HG03175 (cell line): Measurements from ENCODE around the gene TTC23.
"Not testable (repeated sequence)": the region's sequence is repeated elsewhere in the genome, so short reads cannot be mapped to it uniquely, and the experiment has no call there.

Experiments
- ATAC-seq: cut with Tn5 transposase; IDR thresholded peaks from one replicate; pipeline ENCODE4 v1.9.1; 2021; ENCODE audit warnings: mild to moderate bottlenecking, moderate library complexity; ENCODE audit not compliant: unreplicated experiment

Gene TTC23

GRCh38 chr15:99250494-99250856, 1.1 kb upstream of the TTC23 start:
- ATAC-seq: no peak

GRCh38 chr15:99250001-99250400, 620 bp upstream of the TTC23 start:
- no peak for ATAC-seq

GRCh38 chr15:99248000-99248715, 1.2 kb downstream of the TTC23 start:
- no peak for ATAC-seq

DNA sequence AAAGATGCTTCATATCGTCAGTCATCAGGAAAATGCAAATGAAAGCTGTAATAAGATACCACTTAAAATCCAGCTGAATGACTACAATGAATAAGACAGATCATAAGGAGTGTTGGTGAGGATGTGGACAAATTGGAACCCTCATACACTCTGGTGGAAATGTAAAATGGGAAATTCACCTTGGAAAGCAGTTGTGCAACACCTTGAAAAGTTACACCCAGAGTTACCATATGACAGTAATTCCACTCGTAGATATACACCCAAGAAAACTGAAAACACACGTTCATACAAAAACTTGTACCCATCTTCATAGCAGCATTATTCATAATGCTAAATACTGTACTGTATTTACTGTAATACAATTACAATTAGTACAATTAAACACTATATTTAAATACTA, 2.3 kb downstream of the TTC23 start:
- no peak for ATAC-seq

GRCh38 chr15:99244306-99244705, 5.1 kb downstream of the TTC23 start:
- ATAC-seq: no peak

DNA sequence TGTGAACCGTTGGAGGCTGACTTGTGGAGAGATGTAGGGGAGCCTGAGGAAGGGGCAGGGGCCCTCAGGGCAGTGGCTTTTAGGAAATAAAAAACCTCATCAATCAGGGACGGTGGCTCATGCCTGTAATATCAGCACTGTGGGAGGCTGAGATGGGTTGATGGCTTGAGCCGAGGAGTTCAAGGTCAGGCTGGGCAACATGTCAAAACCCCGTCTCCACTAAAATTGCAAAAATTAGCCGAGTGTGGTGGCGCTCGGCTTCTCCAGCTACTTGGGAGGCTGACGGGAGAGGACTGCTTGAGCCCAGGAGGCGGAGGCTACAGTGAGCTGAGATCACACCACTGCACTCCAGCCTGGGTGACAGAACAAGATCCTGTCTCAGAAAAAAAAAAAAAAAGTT, 7.6 kb downstream of the TTC23 start:
- ATAC-seq: no peak

DNA sequence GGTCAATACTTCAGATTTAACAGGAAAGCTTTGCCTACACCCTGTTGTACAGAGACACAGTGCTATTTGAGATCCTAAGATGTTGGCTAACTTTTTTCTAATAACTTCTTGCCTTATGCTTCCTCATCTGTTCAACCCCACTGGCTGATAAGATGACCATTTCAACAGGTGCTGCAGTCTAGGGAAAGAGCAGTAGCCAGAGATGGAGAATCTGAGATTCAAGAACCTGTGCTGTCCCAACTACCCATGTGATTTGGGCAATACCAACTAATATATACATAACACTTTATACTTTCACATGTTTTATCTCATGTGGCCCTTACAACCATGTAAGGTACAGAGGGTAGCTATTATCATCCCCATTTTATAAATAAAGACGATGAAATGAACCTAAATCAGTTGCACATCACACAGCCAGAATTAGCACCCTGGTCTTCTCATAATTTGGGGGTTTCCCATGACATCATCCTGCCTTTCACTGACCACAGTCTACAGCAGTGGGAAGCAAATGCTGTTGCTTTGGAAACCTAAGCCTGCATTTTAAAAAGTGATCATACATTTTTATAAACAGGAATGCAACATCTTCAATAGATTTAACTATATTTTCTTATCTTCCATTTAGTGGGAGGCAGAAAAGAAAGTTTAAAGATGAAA, 9.7 kb downstream of the TTC23 start:
- ATAC-seq: peak; percentile 89

DNA sequence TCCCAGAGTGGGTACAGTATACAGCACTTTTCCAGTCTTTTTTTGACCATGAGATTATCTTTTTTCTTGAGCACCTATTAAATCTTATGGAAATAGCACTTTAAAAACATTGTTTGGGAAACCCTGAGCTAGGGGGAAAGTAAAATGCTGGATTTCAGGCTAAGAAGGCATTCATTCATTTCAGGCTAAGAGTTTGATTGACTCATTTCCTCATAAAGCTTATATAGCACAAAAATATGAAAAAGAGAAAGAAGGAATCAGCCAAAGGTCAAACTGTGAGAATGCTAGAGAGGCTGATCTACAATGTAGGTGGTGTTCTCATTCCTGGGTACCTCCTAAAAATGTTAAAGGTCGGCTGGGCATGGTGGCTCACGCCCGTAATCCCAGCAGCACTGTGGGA, 10.5 kb downstream of the TTC23 start:
- ATAC-seq: no peak

DNA sequence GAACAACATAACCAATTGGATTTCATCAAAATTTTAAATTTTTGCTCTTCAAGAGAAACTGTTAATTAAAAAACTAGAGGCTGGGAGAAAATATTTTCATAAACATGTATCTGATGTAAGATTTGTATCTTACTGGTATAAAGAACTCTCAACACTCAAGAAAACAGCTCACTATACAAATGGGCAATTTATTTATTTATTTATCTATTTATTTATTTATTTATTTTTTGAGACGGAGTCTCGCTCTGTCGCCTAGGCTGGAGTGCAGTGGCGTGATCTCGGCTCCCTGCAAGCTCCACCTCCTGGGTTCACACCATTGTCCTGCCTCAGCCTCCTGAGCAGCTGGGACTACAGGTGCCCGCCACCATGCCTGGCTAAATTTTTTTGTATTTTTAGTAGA, 15.2 kb downstream of the TTC23 start:
- not testable (repeated sequence) for ATAC-seq

GRCh38 chr15:99232740-99233139, 16.6 kb downstream of the TTC23 start:
- no peak for ATAC-seq

- ATAC-seq: no peak
Measured at GRCh38 chr15:99230867-99231266, 18.5 kb downstream of the TTC23 start.

- ATAC-seq: no peak
Measured at GRCh38 chr15:99228120-99228770, 21.1 kb downstream of the TTC23 start.

DNA sequence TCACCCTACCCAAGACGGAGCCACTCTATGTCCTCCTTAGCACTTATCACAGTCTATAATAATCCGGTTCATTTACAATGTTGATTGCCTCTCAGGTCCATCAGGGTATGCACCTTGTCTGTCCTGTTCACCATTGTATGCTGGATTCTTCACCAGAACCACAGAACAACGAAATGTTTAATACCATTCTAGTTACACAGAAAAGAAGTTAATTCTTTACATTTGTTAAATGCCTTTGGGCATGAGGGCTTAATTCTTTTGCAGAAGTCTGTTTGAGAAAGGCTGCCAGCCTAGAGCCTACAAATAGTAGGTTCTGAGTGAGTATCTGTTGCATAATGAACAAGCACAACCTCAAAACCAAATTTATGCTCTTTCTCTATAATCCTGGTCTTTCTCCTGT, 22.6 kb downstream of the TTC23 start:
- no peak for ATAC-seq

- ATAC-seq: no peak
Measured at GRCh38 chr15:99224372-99225214, 24.8 kb downstream of the TTC23 start.

- peak; percentile 86 for ATAC-seq
Measured at GRCh38 chr15:99213187-99213811, 36.1 kb downstream of the TTC23 start.

DNA sequence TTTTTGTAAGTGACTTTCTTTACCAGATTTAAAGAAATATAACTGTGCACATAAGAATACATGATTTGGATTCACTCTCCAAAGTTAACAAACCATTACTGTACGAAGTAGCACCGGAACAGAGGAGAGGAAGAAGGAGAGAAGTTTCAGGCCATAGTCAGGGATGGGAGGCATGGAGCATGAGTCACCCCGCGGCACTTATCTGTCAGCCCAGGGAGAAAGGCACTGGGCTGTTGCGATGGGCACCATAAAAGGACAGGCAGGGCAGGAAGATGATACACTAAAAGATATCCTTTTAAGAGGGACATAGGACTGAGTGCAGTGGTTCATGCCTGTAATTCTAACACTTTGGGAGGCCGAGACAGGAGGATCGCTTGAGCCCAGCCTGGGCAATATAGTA, 37.0 kb downstream of the TTC23 start:
- ATAC-seq: no peak

DNA sequence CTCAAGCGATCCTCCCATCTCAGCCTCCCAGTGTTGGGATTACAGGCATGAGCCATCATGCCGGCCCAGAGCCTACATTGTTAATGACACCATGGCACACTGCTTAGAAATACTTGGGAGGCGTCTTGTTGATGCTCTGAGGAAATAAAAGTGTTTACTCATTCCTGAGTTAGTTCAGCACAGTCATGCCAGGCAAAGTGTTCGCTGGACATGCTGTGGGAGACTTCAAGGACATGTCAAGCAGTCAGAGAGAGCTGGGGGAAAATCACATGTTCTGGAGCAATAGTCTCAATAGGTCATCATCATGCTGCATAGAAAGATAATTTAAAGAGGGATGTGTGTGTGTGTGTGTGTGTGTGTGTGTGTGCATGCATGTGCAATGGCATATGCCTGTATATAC, 37.5 kb downstream of the TTC23 start:
- no peak for ATAC-seq

DNA sequence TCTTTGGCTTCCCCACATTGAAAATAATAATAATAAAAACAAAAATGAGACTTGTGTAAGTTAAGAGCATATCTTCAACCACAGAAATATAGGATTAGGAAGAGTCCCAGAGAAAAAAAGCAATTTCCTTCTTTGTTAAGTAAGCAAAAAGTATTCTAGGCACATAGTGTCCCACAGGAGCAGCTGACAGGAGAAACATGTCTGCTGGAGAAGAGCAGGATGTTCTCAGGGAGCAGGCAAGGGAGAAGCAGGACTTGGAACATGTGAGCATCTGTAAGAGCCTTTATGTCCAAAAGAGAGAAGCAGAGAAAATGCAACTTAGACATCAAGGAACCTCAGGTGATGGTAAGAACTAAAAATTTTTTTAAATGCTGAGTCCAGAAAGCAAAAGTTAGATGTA, 39.0 kb downstream of the TTC23 start:
- no peak for ATAC-seq

DNA sequence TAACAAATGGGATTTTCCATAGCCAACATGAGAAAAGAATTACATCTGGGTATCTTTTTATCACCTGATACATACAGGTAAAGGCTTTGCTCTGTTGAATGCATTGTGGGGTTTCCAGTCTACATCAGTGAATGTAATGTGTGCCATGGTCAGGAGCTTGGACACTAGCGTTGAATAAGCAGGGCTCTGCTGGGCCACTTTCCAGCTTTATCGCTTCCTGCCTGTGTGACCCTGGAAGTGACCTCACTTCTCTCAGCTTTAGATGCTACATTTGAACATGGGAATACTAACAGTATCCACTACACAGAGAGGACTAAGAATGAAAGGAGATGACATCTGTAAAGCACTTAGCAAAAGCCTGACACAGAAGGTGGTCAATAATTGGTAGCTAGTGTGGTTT, 40.1 kb downstream of the TTC23 start:
- no peak for ATAC-seq

DNA sequence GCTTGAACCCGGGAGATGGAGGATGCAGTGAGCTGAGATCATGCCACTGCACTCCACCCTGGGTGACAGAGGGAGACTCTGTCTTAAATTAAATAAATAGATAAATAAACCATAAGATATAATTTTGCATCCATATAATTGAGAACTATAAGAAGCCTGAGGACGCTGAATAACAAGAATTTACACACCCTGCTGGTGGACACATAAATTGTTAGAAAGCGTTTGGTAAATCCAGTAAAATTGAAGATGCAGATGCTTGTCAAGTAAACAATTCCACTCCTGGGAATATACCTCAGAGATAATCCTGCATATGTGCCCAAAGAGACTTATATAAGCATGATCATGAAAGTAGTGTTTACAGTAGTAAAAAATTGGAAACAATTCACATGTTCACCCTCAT, 41.7 kb downstream of the TTC23 start:
- ATAC-seq: no peak

DNA sequence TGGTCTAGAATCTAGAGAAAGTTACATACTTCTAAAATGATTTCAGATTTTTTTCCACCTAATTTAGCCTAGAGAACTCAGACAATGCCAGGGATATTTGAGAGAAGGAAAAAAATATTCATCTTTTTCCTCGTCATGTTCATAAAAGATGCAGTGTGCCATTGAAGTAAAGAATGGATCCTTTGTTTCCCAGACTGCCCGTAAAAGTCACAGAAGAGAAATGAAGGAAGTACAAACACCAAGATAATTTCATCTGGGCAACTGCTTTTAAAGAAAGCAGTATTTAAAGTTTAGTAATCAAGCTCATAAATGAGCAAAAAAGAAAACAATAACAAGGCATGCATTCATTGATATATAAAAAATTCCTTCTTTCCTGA, 47.2 kb downstream of the TTC23 start:
- no peak for ATAC-seq
